IMR-90 (cell line): Measurements from ENCODE around the gene VAC14. TPM values are rescaled to one million over a fixed set of nuclear protein-coding genes. Genes with fewer than 3 reads are reported as not detected.

ENCODE experiments used
- ATAC-seq: fragments of 200-7000 bp; cut with Tn5 transposase; 2 replicates; pipeline ENCODE4 v1.9.1; 2020; ENCODE audit warnings: low read depth, mild to moderate bottlenecking, moderate library complexity
- BruUV-seq: library from RNA; stranded (reverse); fragments of 400-500 nt; replicated peaks from 2 replicates; lab custom pipeline; 2021; lab: Mats Ljungman, UMichigan
- CTCF ChIA-PET: fragments of 300-600 bp; formaldehyde crosslinking; extraction: SDS; loops from one replicate; lab custom pipeline; 2021; ENCODE audit warnings: antibody characterized with exemption; lab: Yijun Ruan, JAX
- POLR2A ChIA-PET: fragments of 300-600 bp; sonication (Branson Sonifier 250); formaldehyde crosslinking; loops from one replicate; lab custom pipeline; 2022; ENCODE audit warnings: antibody characterized with exemption; ENCODE audit not compliant: unreplicated experiment; lab: Charles Lee
- DNase-seq: peaks from one replicate; pipeline ENCODE4 v3.0.0; 2013
- H2AFZ ChIP-seq: replicated peaks from 2 replicates; pipeline ENCODE3; 2013; ENCODE audit warnings: low read length, mild to moderate bottlenecking; ENCODE audit not compliant: poor library complexity
- H2AK5ac ChIP-seq: 2 replicates; pipeline ENCODE4 v1.6.1; 2013; ENCODE audit warnings: low read depth, low read length, inconsistent platforms
- H2AK9ac ChIP-seq: replicated peaks from 2 replicates; pipeline ENCODE3; 2013; ENCODE audit warnings: mild to moderate bottlenecking, low read depth, low read length, moderate library complexity; ENCODE audit not compliant: poor library complexity
- H2BK120ac ChIP-seq: 2 replicates; pipeline ENCODE4 v1.6.1; 2013; ENCODE audit warnings: low read depth, low read length, inconsistent platforms
- H2BK15ac ChIP-seq: 3 replicates; pipeline ENCODE4 v1.6.1; 2013; ENCODE audit warnings: low read depth, low read length, inconsistent platforms
- H2BK20ac ChIP-seq: 2 replicates; pipeline ENCODE4 v1.6.1; 2013; ENCODE audit warnings: low read depth, mild to moderate bottlenecking, inconsistent platforms, low read length, moderate library complexity
- H2BK5ac ChIP-seq: 2 replicates; pipeline ENCODE4 v1.6.1; 2013; ENCODE audit warnings: mild to moderate bottlenecking, low read depth, low read length, inconsistent platforms; ENCODE audit not compliant: poor library complexity, severe bottlenecking
- H3K14ac ChIP-seq: replicated peaks from 2 replicates; pipeline ENCODE4 v1.6.1; 2013; ENCODE audit warnings: low read depth, low read length, inconsistent platforms
- H3K18ac ChIP-seq: 2 replicates; pipeline ENCODE4 v1.6.1; 2013; ENCODE audit warnings: low read depth, low read length, control low read depth
- H3K23ac ChIP-seq: 2 replicates; pipeline ENCODE4 v1.6.1; 2013; ENCODE audit warnings: low read depth, low read length, inconsistent platforms
- H3K27ac ChIP-seq: 2 replicates; pipeline ENCODE4 v1.5.1; 2013; ENCODE audit warnings: mild to moderate bottlenecking, control low read depth, low read length; ENCODE audit not compliant: insufficient read depth
- H3K27me3 ChIP-seq: 2 replicates; pipeline ENCODE4 v1.6.1; 2013; ENCODE audit warnings: low read length; ENCODE audit not compliant: control insufficient read depth, insufficient read depth
- H3K36me3 ChIP-seq: 2 replicates; pipeline ENCODE4 v1.6.1; 2013; ENCODE audit warnings: low read length, mixed read lengths; ENCODE audit not compliant: control insufficient read depth, insufficient read depth
- H3K4ac ChIP-seq: 2 replicates; pipeline ENCODE4 v1.6.1; 2013; ENCODE audit warnings: low read depth, low read length, inconsistent platforms
- H3K4me1 ChIP-seq: 2 replicates; pipeline ENCODE4 v1.6.1; 2013; ENCODE audit warnings: low read length, mixed read lengths; ENCODE audit not compliant: control insufficient read depth, insufficient read depth
- H3K4me2 ChIP-seq: 2 replicates; pipeline ENCODE4 v1.6.1; 2013; ENCODE audit warnings: low read depth, mild to moderate bottlenecking, control low read depth, low read length, moderate library complexity
- H3K4me3 ChIP-seq: 2 replicates; pipeline ENCODE4 v1.5.1; 2013; ENCODE audit warnings: low read depth, mild to moderate bottlenecking, control low read depth, low read length, moderate library complexity; ENCODE audit not compliant: insufficient read depth
- H3K56ac ChIP-seq: 2 replicates; pipeline ENCODE4 v1.6.1; 2013; ENCODE audit warnings: low read length, inconsistent platforms; ENCODE audit not compliant: insufficient read depth; ENCODE audit errors: extremely low read depth
- H3K79me1 ChIP-seq, 2 experiments: 2 replicates each; pipeline ENCODE4 v1.6.1; 2013; ENCODE audit warnings: low read length in 2 of 2, inconsistent platforms in 1 of 2, low read depth in 1 of 2
- H3K9ac ChIP-seq: 2 replicates; pipeline ENCODE4 v1.6.1; 2013; ENCODE audit warnings: low read depth, low read length, control low read depth
- H3K9me1 ChIP-seq: 2 replicates; pipeline ENCODE4 v1.6.1; 2013; ENCODE audit warnings: low read length, inconsistent platforms; ENCODE audit not compliant: insufficient read depth
- H3K9me3 ChIP-seq: 2 replicates; pipeline ENCODE4 v1.6.1; 2013; ENCODE audit warnings: low read length; ENCODE audit not compliant: control insufficient read depth, insufficient read depth
- H4K20me1 ChIP-seq: 2 replicates; pipeline ENCODE4 v1.6.1; 2013; ENCODE audit warnings: low read length, inconsistent platforms; ENCODE audit not compliant: insufficient read depth
- H4K5ac ChIP-seq: 2 replicates; pipeline ENCODE4 v1.6.1; 2013; ENCODE audit warnings: mild to moderate bottlenecking, low read depth, low read length, control low read depth
- H4K8ac ChIP-seq, 2 experiments: 2 replicates each; pipeline ENCODE4 v1.6.1; 2013; ENCODE audit warnings: low read depth in 2 of 2, low read length in 2 of 2, control low read depth in 1 of 2, inconsistent platforms in 1 of 2
- H4K91ac ChIP-seq: 2 replicates; pipeline ENCODE4 v1.6.1; 2013; ENCODE audit warnings: low read depth, low read length, inconsistent platforms; ENCODE audit not compliant: insufficient read depth
- BHLHE40 ChIP-seq: fragments of 150-350 bp; IDR thresholded peaks from 2 replicates; pipeline ENCODE4 v1.6.1; 2016; ENCODE audit warnings: mild to moderate bottlenecking, low read depth, low read length
- CEBPB ChIP-seq: IDR thresholded peaks from 2 replicates; pipeline ENCODE4 v1.6.1; 2012; ENCODE audit warnings: low read depth, low read length, improper control_type of control experiment
- CTCF ChIP-seq: conservative IDR thresholded peaks from 2 replicates; pipeline ENCODE4 v1.5.1; 2012; ENCODE audit warnings: mild to moderate bottlenecking, low read depth, low read length, improper control_type of control experiment
- ELK1 ChIP-seq: fragments of 150-350 bp; IDR thresholded peaks from 2 replicates; pipeline ENCODE4 v1.6.1; 2016; ENCODE audit warnings: low read depth, mild to moderate bottlenecking, low read length, moderate library complexity, borderline replicate concordance
- FOS ChIP-seq: fragments of 150-350 bp; IDR thresholded peaks from 2 replicates; pipeline ENCODE4 v1.6.1; 2016; ENCODE audit warnings: low read depth, low read length
- MXI1 ChIP-seq: IDR thresholded peaks from 2 replicates; pipeline ENCODE4 v1.6.1; 2012; ENCODE audit warnings: low read depth, mild to moderate bottlenecking, low read length, moderate library complexity, borderline replicate concordance
- POLR2A ChIP-seq: IDR thresholded peaks from 2 replicates; pipeline ENCODE4 v1.6.1; 2012; ENCODE audit warnings: mild to moderate bottlenecking, low read depth, low read length
- RCOR1 ChIP-seq: IDR thresholded peaks from 2 replicates; pipeline ENCODE4 v1.6.1; 2012; ENCODE audit warnings: mild to moderate bottlenecking, low read length, improper control_type of control experiment; ENCODE audit not compliant: insufficient replicate concordance
- RFX5 ChIP-seq: IDR thresholded peaks from 2 replicates; pipeline ENCODE4 v1.8.0; 2012; ENCODE audit warnings: low read depth, mild to moderate bottlenecking, low read length, moderate library complexity
- USF2 ChIP-seq: fragments of 150-350 bp; IDR thresholded peaks from 2 replicates; pipeline ENCODE4 v1.6.1; 2017; ENCODE audit warnings: mild to moderate bottlenecking, antibody characterized with exemption, low read length, low read depth
- WGBS, 2 experiments: methylation state at CpG; one replicate each; pipeline versions ENCODE4 v1.1.5 to v1.1.7; 2013; ENCODE audit warnings: missing lambda C conversion rate in 2 of 2; ENCODE audit not compliant: insufficient read length in 1 of 2; ENCODE audit errors: extremely low coverage in 2 of 2; 5-methylcytosine and 5-hydroxymethylcytosine counted together
- dilution Hi-C: fragments of 300-500 bp; cut with HindIII; formaldehyde crosslinking; loops from one replicate; pipeline ENCODE4 v1.14.3; 2018; ENCODE audit warnings: low sequenced_read_pairs; ENCODE audit not compliant: unreplicated experiment
- in situ Hi-C: fragments of 300-500 bp; cut with MboI; formaldehyde crosslinking; loops from 3 replicates; pipeline ENCODE4 v1.14.3; 2019; ENCODE audit warnings: low sequenced_read_pairs, inconsistent platforms, mixed read lengths
- intact Hi-C: fragments of 100-400 bp; cut with micrococcal nuclease; formaldehyde crosslinking; loops from 2 replicates; pipeline ENCODE4 v1.10.0; 2022
- polyA plus RNA-seq, 3 experiments: library from polyadenylated mRNA; depleted of rRNA; stranded (reverse); fragments of >200 nt; gene quantifications; 2 replicates each; pipeline ENCODE4 v1.2.3, GENCODE V29; 2012; ENCODE audit warnings: low replicate concordance in 1 of 3
- total RNA-seq: library from RNA; depleted of rRNA; stranded (reverse); fragments of >200 nt; gene quantifications from 2 replicates; pipeline ENCODE4 v1.2.3, GENCODE V29; 2012

Gene VAC14
- total and polyA plus RNA-seq, 2 of the 4 experiments (the other 2 are of a cell fraction) = 21.1 to 40.2 TPM

- Histone ChIP-seq H3K27ac (peak overlapping the region; percentile 79), H3K18ac (peak overlapping the region; percentile 30), H3K9me3 (no peaks in the 10 kb centered on the region), H3K23ac (peak overlapping the region; percentile 92; the same call in 1 of the 2 replicates), H3K4ac (peak overlapping the region; percentile 94), H3K36me3 (peaks cover 4% of the 10 kb centered on the region; the same call in 1 of the 2 replicates), H3K79me1 (peaks cover 0 to 53% of the 10 kb centered on the region in 2 experiments; a peak in 3 of 4 replicates), H2AK9ac (peak overlapping the region; percentile 94), H2BK15ac (peak overlapping the region; percentile 92; the same call in 1 of the 3 replicates), H2AK5ac (peak overlapping the region; percentile 84; the same call in 1 of the 2 replicates), H3K4me3 (no peak overlapping the region), H4K5ac (peak overlapping the region; percentile 9), H3K4me2 (no peak overlapping the region), H2AFZ (peak overlapping the region; percentile 78), H4K20me1 (no peaks in the 10 kb centered on the region), H2BK20ac (peak overlapping the region; percentile 95), H3K27me3 (no peaks in the 10 kb centered on the region), H3K9me1 (peaks cover 26% of the 10 kb centered on the region), H2BK120ac (peak overlapping the region; percentile 96), H3K4me1 (peaks cover 42% of the 10 kb centered on the region), H4K8ac (peak overlapping the region; percentile 19 to 90; a peak in 2 of 4 replicates), H3K9ac (no peak overlapping the region), H3K14ac (peak overlapping the region; percentile 90), H2BK5ac (peak overlapping the region; percentile 92), H3K56ac (no peak overlapping the region), H4K91ac (peak overlapping the region; percentile 84)
- intact Hi-C loops (no loop called here), dilution Hi-C loops (no loop called here), in situ Hi-C loops (loop anchor here (5.0 kb wide), 1 partner anchor 47 kb away; the partner anchor contains the start of gene MTSS2)
- no peak for TF ChIP-seq ELK1
- TF ChIP-seq POLR2A = no peak
- TF ChIP-seq MXI1 = no peak
- TF ChIP-seq RFX5 = no peak
- no peak for TF ChIP-seq BHLHE40
- no peak for TF ChIP-seq CTCF
- TF ChIP-seq RCOR1 = no peak
- TF ChIP-seq USF2 = no peak
- TF ChIP-seq CEBPB = no peak
- TF ChIP-seq FOS = no peak
- ATAC-seq (no peak), DNase-seq (no peak)
- ChIA-PET POLR2A (interaction anchor here (1.9 kb wide), 1 partner anchor 19 kb away, joined by 6 read pairs; no protein-coding TSS in a partner anchor), CTCF (interaction anchor here (0.6 to 1.2 kb wide), 2 partner anchors 15 to 20 kb away, joined by 3 to 5 read pairs; no protein-coding TSS in a partner anchor)
- 93% methylated on average over 3 of the region's 4 CpGs; no CpG with 5 or more reads in 1 of the 2 experiments for WGBS, 2 experiments
- BruUV-seq = no TSS peak
Measured at GRCh38 chr16:70734522-70735095, 66.3 kb downstream of the VAC14 start.
